ENCODE measurements around the gene DHH. TPM values are rescaled to one million over a fixed set of nuclear protein-coding genes. Genes with fewer than 3 reads are reported as not detected.

Gene DHH
- polyA plus RNA-seq, 1 of the 3 experiments (the other 2 are of a cell fraction), result 0.13 TPM

DNA sequence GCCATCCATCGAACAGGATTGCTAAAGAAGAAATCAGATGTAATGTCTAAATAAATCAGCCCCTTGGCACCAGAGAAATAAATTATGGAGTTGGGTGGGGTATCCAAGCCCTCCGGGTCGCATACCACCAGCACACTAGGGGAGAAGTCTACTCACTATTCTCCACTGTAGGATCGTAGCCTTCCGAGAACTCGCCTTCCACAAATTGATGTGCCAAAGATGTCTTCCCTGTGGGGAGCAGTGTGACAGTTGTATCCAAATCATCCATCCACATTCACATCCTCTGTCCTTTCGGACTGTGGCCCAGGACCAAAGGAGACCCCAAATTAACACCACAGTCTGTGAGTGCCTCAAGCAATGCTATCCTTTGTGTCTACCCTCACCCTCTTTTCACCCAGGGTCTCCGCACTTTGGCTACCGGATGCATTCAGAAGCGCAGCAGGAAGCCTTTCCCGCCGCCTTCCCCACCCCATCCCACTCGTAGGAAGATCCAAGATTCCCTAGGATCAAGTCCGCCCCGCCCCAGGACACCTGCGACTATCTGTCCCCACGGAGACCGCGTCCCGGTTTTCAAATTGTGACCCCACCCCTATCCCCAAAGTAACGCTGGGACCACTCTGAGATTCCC is 25.6 kb downstream of the DHH start:
- no peaks in the 10 kb centered on the region for H3K9me3 ChIP-seq
- POLR2A ChIA-PET, result interaction anchor here (1.0 to 1.9 kb wide), 3 partner anchors 19 to 62 kb away, joined by 4 to 20 read pairs (median 6); partner anchors contain the start of genes DHH and TUBA1B
- 18% methylated on average over 21 of the region's 21 CpGs for WGBS (ENCODE audit: low lambda C conversion rate)
- H3K4me2 ChIP-seq, result peak overlapping the region; percentile 97
- no peak for DNase-seq
- CTCF ChIA-PET, result interaction anchor here (1.6 to 15.9 kb wide), 5 partner anchors 19 to 62 kb away, joined by 7 to 300 read pairs (median 64); partner anchors contain the start of genes DHH and TUBA1B
- peak overlapping the region; percentile 98 for H2AFZ ChIP-seq (ENCODE audit: low read depth)
- H3K27me3 ChIP-seq (ENCODE audit: insufficient read depth), result no peaks in the 10 kb centered on the region
- H4K20me1 ChIP-seq (ENCODE audit: insufficient read depth), result no peaks in the 10 kb centered on the region
- H3K36me3 ChIP-seq (replicated peaks in 1 of 2; ENCODE audit: control insufficient read depth in 1 of 2, insufficient read depth in 2 of 2, low read length in 1 of 2), result no peaks in the 10 kb centered on the region
- H3K79me2 ChIP-seq (ENCODE audit: insufficient read depth), result no peaks in the 10 kb centered on the region
- H3K9ac ChIP-seq, result peak overlapping the region; percentile 79
- TF ChIP-seq, protein P1, sequence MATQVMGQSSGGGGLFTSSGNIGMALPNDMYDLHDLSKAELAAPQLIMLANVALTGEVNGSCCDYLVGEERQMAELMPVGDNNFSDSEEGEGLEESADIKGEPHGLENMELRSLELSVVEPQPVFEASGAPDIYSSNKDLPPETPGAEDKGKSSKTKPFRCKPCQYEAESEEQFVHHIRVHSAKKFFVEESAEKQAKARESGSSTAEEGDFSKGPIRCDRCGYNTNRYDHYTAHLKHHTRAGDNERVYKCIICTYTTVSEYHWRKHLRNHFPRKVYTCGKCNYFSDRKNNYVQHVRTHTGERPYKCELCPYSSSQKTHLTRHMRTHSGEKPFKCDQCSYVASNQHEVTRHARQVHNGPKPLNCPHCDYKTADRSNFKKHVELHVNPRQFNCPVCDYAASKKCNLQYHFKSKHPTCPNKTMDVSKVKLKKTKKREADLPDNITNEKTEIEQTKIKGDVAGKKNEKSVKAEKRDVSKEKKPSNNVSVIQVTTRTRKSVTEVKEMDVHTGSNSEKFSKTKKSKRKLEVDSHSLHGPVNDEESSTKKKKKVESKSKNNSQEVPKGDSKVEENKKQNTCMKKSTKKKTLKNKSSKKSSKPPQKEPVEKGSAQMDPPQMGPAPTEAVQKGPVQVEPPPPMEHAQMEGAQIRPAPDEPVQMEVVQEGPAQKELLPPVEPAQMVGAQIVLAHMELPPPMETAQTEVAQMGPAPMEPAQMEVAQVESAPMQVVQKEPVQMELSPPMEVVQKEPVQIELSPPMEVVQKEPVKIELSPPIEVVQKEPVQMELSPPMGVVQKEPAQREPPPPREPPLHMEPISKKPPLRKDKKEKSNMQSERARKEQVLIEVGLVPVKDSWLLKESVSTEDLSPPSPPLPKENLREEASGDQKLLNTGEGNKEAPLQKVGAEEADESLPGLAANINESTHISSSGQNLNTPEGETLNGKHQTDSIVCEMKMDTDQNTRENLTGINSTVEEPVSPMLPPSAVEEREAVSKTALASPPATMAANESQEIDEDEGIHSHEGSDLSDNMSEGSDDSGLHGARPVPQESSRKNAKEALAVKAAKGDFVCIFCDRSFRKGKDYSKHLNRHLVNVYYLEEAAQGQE (IDR thresholded peaks at IDR 0.05; ENCODE audit: low read depth, low read length), result no peak
- no peak for TF ChIP-seq ZBTB33 (IDR thresholded peaks at IDR 0.05; ENCODE audit: borderline replicate concordance, low read depth)
- peak overlapping the region in 1 of 2 experiments; percentile 67; a peak in 3 of 4 replicates for H3K27ac ChIP-seq (ENCODE audit: low read depth in 2 of 2, low read length in 1 of 2)
- no peaks in the 10 kb centered on the region for H3K9me2 ChIP-seq
- peak overlapping the region; percentile 70 to 99 for H3K4me3 ChIP-seq (ENCODE audit: low read depth in 2 of 2, low read length in 1 of 2)
- H3K4me1 ChIP-seq (ENCODE audit: control insufficient read depth in 1 of 2, insufficient read depth in 2 of 2, low read depth in 1 of 2, low read length in 1 of 2), result peaks cover 3 to 5% of the 10 kb centered on the region in 2 experiments; a peak in 1 of 4 replicates
- peaks cover 3% of the 10 kb centered on the region for H3F3A ChIP-seq (replicated peaks; ENCODE audit: insufficient read depth)

DNA sequence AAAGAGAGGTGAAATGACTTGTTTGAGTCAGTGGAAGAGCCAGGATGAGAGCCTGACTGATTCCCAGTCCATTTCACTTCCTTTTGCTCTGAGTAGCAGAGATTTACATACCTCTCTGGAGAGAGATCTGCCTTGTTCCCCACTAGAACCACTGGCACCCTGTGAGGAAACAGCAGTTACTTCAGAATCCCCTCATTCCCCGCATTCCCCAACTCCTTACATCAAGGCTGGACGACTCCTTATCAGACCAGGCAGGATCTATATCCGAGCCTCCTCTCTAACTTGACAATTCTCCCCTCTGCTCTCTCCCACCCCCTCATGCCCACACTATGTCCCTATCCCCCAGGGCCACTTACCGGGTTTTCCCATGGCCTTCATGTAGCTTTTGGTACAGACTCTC is 28.5 kb downstream of the DHH start:
- DNase-seq, result no peak
- peaks cover 8% of the 10 kb centered on the region for H3K79me2 ChIP-seq (ENCODE audit: insufficient read depth)
- H3K4me1 ChIP-seq (ENCODE audit: control insufficient read depth in 1 of 2, insufficient read depth in 2 of 2, low read depth in 1 of 2, low read length in 1 of 2), result peaks cover 3 to 8% of the 10 kb centered on the region in 2 experiments; a peak in 1 of 4 replicates
- CTCF ChIA-PET, result interaction anchor here (1.1 to 15.9 kb wide), 7 partner anchors 8 to 170 kb away, joined by 4 to 300 read pairs (median 35); partner anchors contain the start of genes DHH and LMBR1L
- H3K36me3 ChIP-seq (replicated peaks in 1 of 2; ENCODE audit: control insufficient read depth in 1 of 2, insufficient read depth in 2 of 2, low read length in 1 of 2), result no peaks in the 10 kb centered on the region
- no peaks in the 10 kb centered on the region for H3K27me3 ChIP-seq (ENCODE audit: insufficient read depth)
- no peak overlapping the region for H3K9ac ChIP-seq
- H3K4me3 ChIP-seq (ENCODE audit: low read depth in 2 of 2, low read length in 1 of 2), result no peak overlapping the region
- H3F3A ChIP-seq (replicated peaks; ENCODE audit: insufficient read depth), result peaks cover 3% of the 10 kb centered on the region
- H2AFZ ChIP-seq (ENCODE audit: low read depth), result no peak overlapping the region
- WGBS (ENCODE audit: low lambda C conversion rate), result 73% methylated on average over 4 of the region's 4 CpGs
- H3K4me2 ChIP-seq, result no peak overlapping the region
- POLR2A ChIA-PET, result no interaction called here
- no peaks in the 10 kb centered on the region for H3K9me3 ChIP-seq
- H3K9me2 ChIP-seq, result no peaks in the 10 kb centered on the region
- no peaks in the 10 kb centered on the region for H4K20me1 ChIP-seq (ENCODE audit: insufficient read depth)
- no peak overlapping the region for H3K27ac ChIP-seq (ENCODE audit: low read depth in 2 of 2, low read length in 1 of 2)
- TF ChIP-seq, protein P1 (IDR thresholded peaks at IDR 0.05; ENCODE audit: low read depth, low read length), result no peak
- TF ChIP-seq RFX5 (IDR thresholded peaks at IDR 0.05; ENCODE audit: low read length) (no peak), RAD21 (IDR thresholded peaks at IDR 0.05; ENCODE audit: low read length) (no peak), RXRA (IDR thresholded peaks at IDR 0.05; ENCODE audit: borderline replicate concordance, low read depth) (no peak), ZBTB33 (IDR thresholded peaks at IDR 0.05; ENCODE audit: borderline replicate concordance, low read depth) (no peak), TAF1 (IDR thresholded peaks at IDR 0.05; ENCODE audit: borderline replicate concordance, low read depth, low read length) (no peak), NFIC (IDR thresholded peaks at IDR 0.05; ENCODE audit: borderline replicate concordance) (no peak), EZH2phosphoT487 (IDR thresholded peaks at IDR 0.05; ENCODE audit: borderline replicate concordance, low read depth) (no peak), MEF2A (IDR thresholded peaks at IDR 0.05; ENCODE audit: borderline replicate concordance, low read depth) (no peak), SMC3 (IDR thresholded peaks at IDR 0.05; ENCODE audit: low read depth, low read length) (no peak), GATA2 (CRISPR knock-in tag; IDR thresholded peaks at IDR 0.05) (no peak)

All from SK-N-SH (cell line).